Tibial nerve (tissue), 4 donors: ENCODE results near the gene NOS2. TPM values are rescaled to one million over a fixed set of nuclear protein-coding genes. Genes with fewer than 3 reads are reported as not detected.
"Not testable (repeated sequence)": the region's sequence is repeated elsewhere in the genome, so short reads cannot be mapped to it uniquely, and the experiment has no call there.

Experiments used
- DNase-seq, 2 donors: peaks; one replicate each; pipeline ENCODE4 v3.0.0-alpha.2; 2019; ENCODE audit warnings: low spot score in 2 of 2
- H3K27ac ChIP-seq, 4 donors: fragments of 200-600 bp; sonication (generic) in 3 of 4; one replicate each; pipeline ENCODE4 v1.5.1; 2017 to 2019; ENCODE audit warnings: mild to moderate bottlenecking in 1 of 4
- H3K27me3 ChIP-seq, 2 donors: fragments of 200-600 bp; sonication (generic) in 1 of 2; one replicate each; pipeline versions ENCODE4 v1.5.1 to v1.6.0; 2017 to 2019
- H3K36me3 ChIP-seq, 3 donors: fragments of 200-600 bp; sonication (generic); one replicate each; pipeline ENCODE4 v1.5.1; 2018 to 2019
- H3K4me1 ChIP-seq, 4 donors: fragments of 200-600 bp; sonication (generic) in 3 of 4; one replicate each; pipeline ENCODE4 v1.5.1; 2017 to 2019
- H3K4me3 ChIP-seq, 4 donors: fragments of 200-600 bp; sonication (generic) in 3 of 4; one replicate each; pipeline ENCODE4 v1.5.1; 2017 to 2019; ENCODE audit warnings: mild to moderate bottlenecking in 1 of 4, moderate library complexity in 1 of 4
- H3K9me3 ChIP-seq, 4 donors: fragments of 200-600 bp; sonication (generic) in 3 of 4; one replicate each; pipeline ENCODE4 v1.5.1; 2017 to 2019
- EP300 ChIP-seq, 2 donors: sonication (generic); formaldehyde crosslinking; IDR thresholded peaks; one replicate each; pipeline ENCODE4 v1.6.1; 2017; ENCODE audit warnings: antibody characterized with exemption in 2 of 2, mild to moderate bottlenecking in 1 of 2
- POLR2A ChIP-seq, 2 donors: fragments of 450-650 bp; IDR thresholded peaks; one replicate each; pipeline ENCODE4 v1.6.1; 2017; ENCODE audit warnings: antibody characterized with exemption in 2 of 2, mild to moderate bottlenecking in 2 of 2, moderate library complexity in 2 of 2
- WGBS, 2 donors: methylation state at CpG; one replicate each; pipeline ENCODE4 v1.1.5; 2018; 5-methylcytosine and 5-hydroxymethylcytosine counted together
- total RNA-seq, 4 donors: library from RNA; depleted of rRNA; stranded (reverse); fragments of >200 nt; gene quantifications; one replicate each; pipeline ENCODE4 v1.1.0, GENCODE V29; 2016
- TF ChIP-seq, protein P1 (sequence below), 5 experiments: fragments of 200-600 bp in 3 of 5; fragments of 450-650 bp in 2 of 5; sonication (generic) in 3 of 5; IDR thresholded peaks; one replicate each; pipeline ENCODE4 v1.5.1; 2016 to 2019; ENCODE audit warnings: antibody characterized with exemption in 5 of 5, mild to moderate bottlenecking in 3 of 5, moderate library complexity in 2 of 5

Gene NOS2
- total RNA-seq, 4 donors from 2014 or later = 0.22 to 2.9 (median 0.72) TPM

DNA sequence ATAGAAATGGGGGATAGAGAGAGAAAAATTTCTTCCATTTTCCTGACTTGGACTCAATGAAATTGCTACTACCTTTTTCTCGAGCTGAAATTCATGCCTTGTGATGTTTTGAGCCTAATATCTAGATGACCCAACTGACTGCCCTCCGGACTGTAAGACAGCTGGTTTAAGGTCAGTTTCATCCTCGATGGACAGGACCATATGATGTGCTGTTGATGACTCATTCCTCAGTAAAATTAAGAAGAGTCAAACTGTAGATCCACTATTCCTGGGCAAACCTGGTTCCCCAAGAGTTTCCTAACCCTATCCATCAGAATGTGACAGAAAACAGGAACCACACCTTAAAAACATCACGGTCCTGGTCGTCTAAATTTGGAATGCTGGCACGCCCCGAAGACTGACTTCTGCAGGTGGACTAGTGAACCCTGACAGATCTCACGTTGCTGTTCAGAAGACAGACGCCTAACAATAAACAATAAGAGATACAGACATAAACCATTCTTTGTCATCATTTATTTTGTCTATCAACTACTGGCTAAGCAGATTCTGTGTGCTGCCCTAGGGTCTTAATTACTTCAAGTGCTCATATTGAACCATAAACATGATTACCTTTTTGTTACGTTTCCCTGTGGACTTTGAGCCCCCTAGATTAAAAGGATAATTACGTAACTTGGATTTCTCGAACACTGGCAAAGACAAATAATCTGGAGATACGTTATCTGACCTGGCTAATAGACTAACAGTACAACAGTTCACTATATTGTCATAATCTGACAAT lies 45.1 kb upstream of the NOS2 start:
- Histone ChIP-seq H3K4me3 (no peak overlapping the region), H3K27me3 (no peaks in the 10 kb centered on the region), H3K9me3 (no peaks in the 10 kb centered on the region), H3K27ac (no peak overlapping the region), H3K4me1 (no peaks in the 10 kb centered on the region), H3K36me3 (peaks cover 0 to 6% (median 0%) of the 10 kb centered on the region in 3 donors)
- TF ChIP-seq EP300 (IDR thresholded peaks at IDR 0.05) (no peak), POLR2A (IDR thresholded peaks at IDR 0.05) (no peak)
- TF ChIP-seq, protein P1, sequence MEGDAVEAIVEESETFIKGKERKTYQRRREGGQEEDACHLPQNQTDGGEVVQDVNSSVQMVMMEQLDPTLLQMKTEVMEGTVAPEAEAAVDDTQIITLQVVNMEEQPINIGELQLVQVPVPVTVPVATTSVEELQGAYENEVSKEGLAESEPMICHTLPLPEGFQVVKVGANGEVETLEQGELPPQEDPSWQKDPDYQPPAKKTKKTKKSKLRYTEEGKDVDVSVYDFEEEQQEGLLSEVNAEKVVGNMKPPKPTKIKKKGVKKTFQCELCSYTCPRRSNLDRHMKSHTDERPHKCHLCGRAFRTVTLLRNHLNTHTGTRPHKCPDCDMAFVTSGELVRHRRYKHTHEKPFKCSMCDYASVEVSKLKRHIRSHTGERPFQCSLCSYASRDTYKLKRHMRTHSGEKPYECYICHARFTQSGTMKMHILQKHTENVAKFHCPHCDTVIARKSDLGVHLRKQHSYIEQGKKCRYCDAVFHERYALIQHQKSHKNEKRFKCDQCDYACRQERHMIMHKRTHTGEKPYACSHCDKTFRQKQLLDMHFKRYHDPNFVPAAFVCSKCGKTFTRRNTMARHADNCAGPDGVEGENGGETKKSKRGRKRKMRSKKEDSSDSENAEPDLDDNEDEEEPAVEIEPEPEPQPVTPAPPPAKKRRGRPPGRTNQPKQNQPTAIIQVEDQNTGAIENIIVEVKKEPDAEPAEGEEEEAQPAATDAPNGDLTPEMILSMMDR (IDR thresholded peaks at IDR 0.05) = no peak
- DNase-seq = no peak
- 70 to 76% methylated on average over 13 of the region's 13 CpGs for WGBS, 2 donors

DNA sequence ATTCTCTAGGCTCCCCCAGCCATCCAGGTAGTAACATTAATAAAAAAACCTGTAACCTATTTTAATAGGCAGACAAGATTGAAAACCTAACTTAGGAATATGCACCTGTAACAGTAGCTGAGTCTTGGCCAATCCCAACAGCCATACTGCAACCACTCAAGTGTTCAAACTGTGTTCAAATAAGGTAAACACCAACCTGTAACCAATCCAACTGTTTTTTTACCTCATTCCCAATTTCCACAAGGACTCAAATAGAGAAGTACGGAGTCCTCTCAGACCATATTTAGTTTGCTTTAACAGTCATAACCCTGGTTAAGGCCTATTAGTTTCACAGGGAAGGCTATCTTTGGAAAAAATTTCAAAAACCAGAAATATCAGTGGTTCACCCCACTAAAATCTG lies 40.4 kb upstream of the NOS2 start:
- Histone ChIP-seq H3K4me1 (no peaks in the 10 kb centered on the region), H3K36me3 (no peaks in the 10 kb centered on the region), H3K4me3 (no peak overlapping the region), H3K27me3 (no peaks in the 10 kb centered on the region), H3K9me3 (no peaks in the 10 kb centered on the region), H3K27ac (no peak overlapping the region)
- no peak for DNase-seq
- WGBS, 2 donors = 90 to 91% methylated on average over 1 of the region's 1 CpG
- TF ChIP-seq, protein P1 (IDR thresholded peaks at IDR 0.05) = no peak
- TF ChIP-seq POLR2A (IDR thresholded peaks at IDR 0.05) = no peak
- no peak for TF ChIP-seq EP300 (IDR thresholded peaks at IDR 0.05)

DNA sequence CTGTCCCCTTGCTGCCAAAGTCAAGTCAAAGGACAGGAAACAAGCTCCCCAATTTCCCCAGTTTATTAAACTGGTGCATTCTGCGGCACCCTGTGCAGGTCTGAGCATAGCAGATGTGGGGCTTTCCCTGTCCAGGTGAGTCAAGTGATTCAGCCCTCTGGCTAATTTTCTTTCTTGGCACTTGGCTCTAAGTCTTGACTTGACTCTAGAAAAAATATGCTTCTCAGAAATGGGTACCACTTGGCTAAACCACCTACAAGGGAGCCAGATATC lies 40.0 kb upstream of the NOS2 start:
- not testable (repeated sequence) for H3K27ac ChIP-seq
- WGBS, 2 donors = no CpG with 5 or more reads among the region's 1 CpG

DNA sequence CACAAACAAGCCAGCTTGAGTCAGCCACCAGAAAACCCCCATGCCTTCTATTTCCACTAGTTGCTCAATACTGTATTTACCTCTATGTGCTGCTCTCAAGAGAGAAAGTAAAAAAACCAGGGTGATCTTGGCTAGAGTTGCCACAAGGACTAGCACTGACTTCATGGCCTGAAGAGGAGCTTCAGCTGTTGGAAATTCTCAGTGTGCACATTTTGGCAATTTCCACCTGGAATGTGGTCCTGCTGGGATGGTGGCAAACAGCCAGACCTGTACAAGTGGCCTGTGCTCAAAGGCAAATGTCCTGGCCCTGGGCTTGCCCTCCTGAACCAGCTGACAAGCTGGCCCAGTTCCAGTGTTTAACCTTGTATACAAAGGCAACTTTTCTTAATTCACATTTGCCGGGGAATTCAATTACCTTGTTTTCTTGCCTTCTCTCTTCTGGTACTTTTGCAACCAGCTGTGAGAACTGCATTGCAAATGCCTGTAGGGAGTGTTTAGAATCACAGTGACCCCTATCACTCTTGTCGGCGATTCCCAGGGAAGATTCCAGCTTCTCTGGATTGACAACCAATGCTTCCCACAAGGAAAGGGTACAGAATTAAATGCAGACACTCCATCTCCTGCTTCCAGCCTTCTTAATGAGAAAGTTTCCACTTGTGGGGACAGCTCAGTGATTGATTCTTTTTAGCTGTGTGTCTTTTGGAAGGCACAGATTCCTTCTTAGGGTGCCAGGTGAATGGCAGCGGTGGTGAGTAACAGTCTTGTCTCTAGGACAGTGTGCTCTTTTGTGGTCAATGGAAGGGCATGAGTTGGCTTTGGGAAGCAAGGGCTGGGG lies 39.5 kb upstream of the NOS2 start:
- DNase-seq, H3K9me3 ChIP-seq, H3K27me3 ChIP-seq, H3K27ac ChIP-seq, H3K4me3 ChIP-seq, H3K4me1 ChIP-seq, H3K36me3 ChIP-seq: not testable (repeated sequence)
- 16 to 35% methylated on average over 1 of the region's 4 CpGs for WGBS, 2 donors

More for the DNA sequence above, 40.0 kb upstream of the NOS2 start:
- H3K4me3 ChIP-seq, H3K27me3 ChIP-seq, H3K9me3 ChIP-seq, H3K4me1 ChIP-seq, H3K36me3 ChIP-seq, DNase-seq: not testable (repeated sequence)

DNA sequence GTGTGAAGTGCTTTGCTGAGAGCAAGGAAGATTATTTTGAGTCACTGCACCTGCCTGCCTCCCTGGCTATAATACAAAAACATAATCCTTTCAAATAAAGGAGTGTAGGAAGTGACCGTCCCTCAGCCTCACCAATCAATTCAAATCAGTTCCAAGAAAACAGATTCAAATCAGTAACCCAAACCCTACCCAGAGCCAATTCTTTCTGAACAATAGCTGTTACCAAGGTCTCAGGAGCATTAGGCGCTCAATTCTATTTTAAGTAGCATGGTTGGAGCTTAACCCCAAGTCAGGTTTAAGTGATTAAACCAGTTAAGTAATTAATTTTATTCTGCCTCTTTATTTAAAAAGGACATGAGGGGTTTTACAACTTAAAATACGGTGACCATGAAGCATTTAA lies 38.3 kb upstream of the NOS2 start:
- not testable (repeated sequence) for H3K27me3 ChIP-seq, H3K27ac ChIP-seq, H3K36me3 ChIP-seq, H3K9me3 ChIP-seq, H3K4me1 ChIP-seq, H3K4me3 ChIP-seq, DNase-seq
- WGBS, 2 donors = 86 to 96% methylated on average over 2 of the region's 3 CpGs

DNA sequence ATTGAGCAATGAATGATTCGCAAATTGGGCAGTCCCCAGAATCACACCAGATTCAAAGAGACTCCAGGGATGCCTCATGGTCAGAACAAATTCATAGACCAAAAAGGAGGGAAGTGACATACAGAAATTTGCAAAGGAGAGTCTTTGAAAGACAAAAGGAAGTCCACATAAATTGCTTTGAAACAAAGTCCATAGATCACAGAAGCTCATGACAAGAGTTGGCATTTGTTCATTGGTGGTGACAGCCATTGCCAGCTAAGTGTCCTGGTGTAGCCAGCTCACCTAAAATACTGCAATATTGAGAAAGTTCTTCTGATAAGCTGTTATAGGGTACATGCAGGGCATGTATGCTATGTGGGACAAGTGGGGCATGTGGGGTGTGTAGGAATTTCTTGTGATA lies 37.4 kb upstream of the NOS2 start:
- WGBS, 2 donors = 96 to 98% methylated on average over 1 of the region's 1 CpG
- H3K4me3 ChIP-seq, H3K27me3 ChIP-seq, DNase-seq, H3K36me3 ChIP-seq, H3K4me1 ChIP-seq, H3K27ac ChIP-seq, H3K9me3 ChIP-seq: not testable (repeated sequence)

DNA sequence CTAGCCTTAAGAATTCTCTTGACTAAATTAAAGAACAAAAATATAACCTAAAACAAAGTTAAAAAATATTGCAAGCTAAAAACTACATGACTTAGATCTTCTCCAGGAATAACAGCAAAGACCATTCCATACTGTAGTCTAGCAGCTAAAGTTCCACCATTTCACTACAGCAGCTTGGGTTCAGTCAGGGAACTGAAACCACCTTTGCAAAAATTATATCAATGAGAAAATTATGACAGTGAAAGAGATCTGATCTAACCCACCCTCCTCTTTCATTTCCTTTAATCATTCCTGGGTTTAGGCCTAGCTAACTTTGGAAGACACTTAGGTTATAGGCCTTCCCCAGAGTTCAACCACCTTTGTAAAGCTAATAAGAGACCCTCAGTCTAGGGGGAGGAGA lies 36.3 kb upstream of the NOS2 start:
- Histone ChIP-seq H3K27ac (no peak overlapping the region), H3K9me3 (no peaks in the 10 kb centered on the region), H3K4me1 (no peaks in the 10 kb centered on the region), H3K27me3 (no peaks in the 10 kb centered on the region), H3K4me3 (no peak overlapping the region), H3K36me3 (no peaks in the 10 kb centered on the region)
- TF ChIP-seq POLR2A (IDR thresholded peaks at IDR 0.05) (no peak), EP300 (IDR thresholded peaks at IDR 0.05) (no peak)
- TF ChIP-seq, protein P1 (IDR thresholded peaks at IDR 0.05) = no peak
- DNase-seq = no peak
